ENCODE measurements around the gene ATP8B4.
"Not testable (repeated sequence)": the region's sequence is repeated elsewhere in the genome, so short reads cannot be mapped to it uniquely, and the experiment has no call there.

Gene ATP8B4

DNA sequence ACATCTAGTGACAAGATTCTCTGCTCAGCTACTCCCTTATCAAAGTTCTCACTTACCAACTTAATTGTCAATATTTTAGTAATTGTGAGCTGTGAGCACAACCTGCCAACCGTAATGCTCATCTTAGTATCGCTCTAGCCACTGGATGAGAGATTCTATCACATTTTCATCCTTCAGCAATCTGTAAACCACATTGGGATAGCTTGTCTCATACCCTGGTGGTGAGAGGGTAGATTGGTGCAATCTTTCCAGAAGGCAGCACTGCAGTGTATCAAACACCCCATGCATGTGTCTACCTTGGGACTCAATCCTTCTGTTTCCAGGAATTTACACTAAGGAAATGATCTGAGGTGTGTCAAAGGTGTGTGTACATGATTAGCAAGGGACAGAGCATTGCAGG lies 18.9 kb upstream of the ATP8B4 start:
- no peak for DNase-seq (ENCODE audit: low read depth)

GRCh38 chr15:50137330-50137761 lies 18.3 kb upstream of the ATP8B4 start:
- peak; percentile 94 for DNase-seq (ENCODE audit: low read depth)

- DNase-seq (ENCODE audit: low read depth): no peak
Measured at GRCh38 chr15:50135031-50135551, 16.1 kb upstream of the ATP8B4 start.

- peak; percentile 49 for DNase-seq (ENCODE audit: low read depth)
Measured at GRCh38 chr15:50134524-50135024, 15.5 kb upstream of the ATP8B4 start.

- not testable (repeated sequence) for DNase-seq (ENCODE audit: low read depth)
Measured at GRCh38 chr15:50132251-50132984, 13.4 kb upstream of the ATP8B4 start.

GRCh38 chr15:50131617-50132016 lies 12.6 kb upstream of the ATP8B4 start:
- no peak for DNase-seq (ENCODE audit: low read depth)

GRCh38 chr15:50128266-50128665 lies 9.2 kb upstream of the ATP8B4 start:
- no peak for DNase-seq (ENCODE audit: low read depth)

DNA sequence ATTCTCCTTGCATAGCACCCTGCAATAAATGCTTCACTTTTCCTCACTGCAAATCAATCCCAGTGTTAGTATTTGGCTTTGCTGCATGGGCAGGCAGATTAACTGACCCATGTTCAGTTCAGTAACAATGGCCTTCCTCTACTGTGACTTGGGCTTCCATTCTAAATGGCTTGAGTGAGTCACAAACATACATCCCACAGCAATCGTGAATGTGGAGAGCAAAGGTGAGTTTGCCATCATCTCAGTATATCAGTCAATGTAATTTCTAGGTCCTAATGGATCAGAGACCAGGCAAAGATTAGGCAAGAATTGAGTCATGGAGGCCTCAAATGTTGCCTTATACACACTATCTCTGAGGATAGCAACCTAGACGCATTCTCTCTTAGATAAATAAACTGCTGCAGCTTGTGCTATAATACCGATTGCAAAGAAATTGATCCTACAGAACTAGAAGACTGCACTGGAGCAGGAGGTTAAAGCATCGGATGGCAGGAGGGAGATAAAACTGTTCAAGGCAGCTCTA lies 8.3 kb upstream of the ATP8B4 start:
- DNase-seq (ENCODE audit: low read depth): no peak

- DNase-seq (ENCODE audit: low read depth): no peak
Measured at GRCh38 chr15:50126072-50126471, 7.0 kb upstream of the ATP8B4 start.

DNA sequence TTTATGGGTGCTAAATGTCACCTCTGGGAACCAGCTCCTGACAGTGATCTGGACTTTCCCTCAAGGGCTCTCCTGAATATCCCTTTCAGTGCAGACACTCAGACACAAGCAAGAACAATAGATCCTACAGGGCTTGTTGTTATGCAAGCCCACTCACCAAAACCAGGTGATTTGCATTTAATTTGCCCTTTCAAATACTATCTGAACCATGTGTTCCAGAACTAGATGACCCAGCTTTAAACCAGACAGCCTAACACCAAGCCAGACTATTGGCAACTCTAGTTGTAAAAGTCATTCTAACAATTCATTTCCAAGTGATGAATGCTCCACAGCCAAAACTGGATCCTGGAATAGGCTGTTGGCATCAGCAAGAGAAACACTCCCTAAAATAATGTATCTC lies 5.6 kb upstream of the ATP8B4 start:
- DNase-seq (ENCODE audit: low read depth): no peak

DNA sequence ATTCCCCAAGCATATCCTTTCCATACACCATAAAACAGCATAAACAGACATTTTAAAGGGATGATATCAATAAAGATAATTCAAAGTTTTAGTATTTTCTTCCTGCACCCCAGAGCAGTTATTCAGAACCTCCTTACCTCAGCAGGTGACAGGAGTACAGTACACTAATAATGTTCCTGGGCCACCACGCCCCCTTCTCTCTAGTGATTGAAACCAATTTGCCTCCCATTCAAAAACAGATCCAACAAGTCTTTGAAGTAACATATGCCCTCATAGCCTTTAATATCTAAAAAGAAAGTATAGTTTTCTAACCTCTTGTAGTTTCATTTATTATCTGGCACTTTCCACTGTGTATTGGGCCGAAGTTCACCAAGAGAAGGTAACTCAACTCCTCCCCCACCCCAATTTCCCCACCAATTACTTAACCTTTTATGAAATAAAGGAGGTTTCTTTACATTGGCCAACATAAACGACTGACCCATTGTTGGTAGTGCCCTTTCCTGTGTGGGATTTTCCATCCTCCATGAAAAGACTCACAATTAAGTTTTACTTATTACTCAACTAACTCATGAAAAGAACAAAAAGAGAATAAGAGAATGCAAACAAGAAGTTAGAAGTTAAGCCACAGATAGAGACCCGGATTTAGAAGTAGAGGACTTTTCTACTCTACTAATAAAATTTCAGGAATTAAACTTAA lies 5.0 kb upstream of the ATP8B4 start:
- no peak for DNase-seq (ENCODE audit: low read depth)

- DNase-seq (ENCODE audit: low read depth): no peak
Measured at GRCh38 chr15:50120729-50121128, 1.7 kb upstream of the ATP8B4 start.

DNA sequence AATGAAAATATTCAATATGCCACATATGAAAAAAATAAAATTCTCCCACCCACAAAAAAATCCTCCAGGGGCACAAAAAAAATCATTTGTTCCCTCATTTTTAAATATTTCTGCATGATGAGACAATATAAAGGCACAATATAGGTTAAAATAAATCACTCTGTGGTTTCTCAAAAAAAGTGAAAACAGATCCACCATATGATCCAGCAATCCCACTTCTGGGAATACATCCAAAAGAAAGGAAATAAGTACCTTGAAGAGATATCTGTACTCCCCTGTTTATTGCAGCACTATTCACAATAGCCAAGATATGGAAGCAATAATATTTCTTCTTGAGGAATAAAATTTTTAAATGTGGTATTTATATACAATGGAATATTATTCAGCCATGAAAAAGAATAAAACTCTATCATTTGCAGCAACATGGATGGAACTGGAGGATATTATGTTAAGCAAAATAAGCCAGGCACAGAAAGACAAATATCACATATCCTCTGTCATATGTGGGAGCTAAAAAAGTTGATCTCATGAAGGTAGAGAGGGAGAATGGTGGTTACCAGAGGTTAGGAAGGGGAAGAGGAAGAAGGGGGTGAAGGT lies 1.5 kb downstream of the ATP8B4 start:
- no peak for DNase-seq (ENCODE audit: low read depth)

GRCh38 chr15:50116477-50116876 lies 2.6 kb downstream of the ATP8B4 start:
- peak; percentile 39 for DNase-seq (ENCODE audit: low read depth)

DNA sequence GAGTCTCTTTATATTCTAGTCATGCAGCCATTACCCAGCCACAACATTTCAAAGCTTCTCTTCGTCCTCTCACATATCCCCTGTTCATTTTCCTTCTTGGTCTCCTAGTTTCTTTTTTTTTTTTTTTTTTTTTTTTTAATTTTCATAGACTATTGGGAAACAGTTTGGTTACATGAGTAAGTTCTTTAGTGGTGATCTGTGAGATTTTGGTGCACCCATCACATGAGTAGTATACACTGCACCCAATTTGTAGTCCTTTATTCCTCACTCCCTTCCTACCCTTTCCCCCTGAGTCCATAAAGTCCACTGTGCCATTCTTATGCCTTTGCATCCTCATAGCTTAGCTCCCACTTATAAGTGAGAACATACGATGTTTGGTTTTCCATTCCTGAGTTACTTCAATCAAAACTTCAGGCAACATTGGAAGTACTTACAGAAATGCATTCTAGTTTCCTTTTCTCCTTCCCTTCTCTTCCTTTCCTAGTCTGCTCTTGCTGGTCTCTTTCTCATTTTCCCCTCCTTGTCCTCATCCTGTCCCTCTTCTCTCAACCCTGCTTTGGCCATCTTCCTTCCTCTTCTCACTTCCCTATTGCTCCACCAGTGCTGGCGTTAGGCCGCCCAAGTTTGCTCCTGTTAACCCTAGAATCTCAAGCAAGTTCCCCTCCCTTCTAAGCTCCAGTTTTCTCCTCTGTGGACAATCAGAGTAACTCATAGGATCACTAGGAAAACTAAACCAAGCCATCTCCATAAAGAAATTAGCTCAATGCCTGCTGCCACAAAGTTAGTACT lies 4.8 kb downstream of the ATP8B4 start:
- DNase-seq (ENCODE audit: low read depth): no peak

DNA sequence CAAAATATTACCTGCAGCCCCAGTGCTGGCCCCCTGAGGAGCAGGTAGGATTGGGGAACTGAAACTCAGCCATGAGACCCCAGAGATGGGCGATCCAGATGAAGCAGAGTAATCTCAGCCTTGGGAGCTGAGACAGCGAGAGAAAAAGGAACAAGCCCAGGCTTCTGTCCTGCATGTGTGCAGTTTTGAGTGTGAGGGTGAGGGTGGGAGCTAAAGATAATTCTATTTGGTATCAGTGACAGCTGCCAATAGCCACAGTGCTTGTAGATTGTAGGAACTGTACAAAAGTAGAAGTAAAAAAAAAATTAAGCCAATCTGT lies 5.9 kb downstream of the ATP8B4 start:
- DNase-seq (ENCODE audit: low read depth): no peak

- no peak for DNase-seq (ENCODE audit: low read depth)
Measured at GRCh38 chr15:50112488-50113186, 6.4 kb downstream of the ATP8B4 start.

- no peak for DNase-seq (ENCODE audit: low read depth)
Measured at GRCh38 chr15:50110285-50110684, 8.7 kb downstream of the ATP8B4 start.

DNA sequence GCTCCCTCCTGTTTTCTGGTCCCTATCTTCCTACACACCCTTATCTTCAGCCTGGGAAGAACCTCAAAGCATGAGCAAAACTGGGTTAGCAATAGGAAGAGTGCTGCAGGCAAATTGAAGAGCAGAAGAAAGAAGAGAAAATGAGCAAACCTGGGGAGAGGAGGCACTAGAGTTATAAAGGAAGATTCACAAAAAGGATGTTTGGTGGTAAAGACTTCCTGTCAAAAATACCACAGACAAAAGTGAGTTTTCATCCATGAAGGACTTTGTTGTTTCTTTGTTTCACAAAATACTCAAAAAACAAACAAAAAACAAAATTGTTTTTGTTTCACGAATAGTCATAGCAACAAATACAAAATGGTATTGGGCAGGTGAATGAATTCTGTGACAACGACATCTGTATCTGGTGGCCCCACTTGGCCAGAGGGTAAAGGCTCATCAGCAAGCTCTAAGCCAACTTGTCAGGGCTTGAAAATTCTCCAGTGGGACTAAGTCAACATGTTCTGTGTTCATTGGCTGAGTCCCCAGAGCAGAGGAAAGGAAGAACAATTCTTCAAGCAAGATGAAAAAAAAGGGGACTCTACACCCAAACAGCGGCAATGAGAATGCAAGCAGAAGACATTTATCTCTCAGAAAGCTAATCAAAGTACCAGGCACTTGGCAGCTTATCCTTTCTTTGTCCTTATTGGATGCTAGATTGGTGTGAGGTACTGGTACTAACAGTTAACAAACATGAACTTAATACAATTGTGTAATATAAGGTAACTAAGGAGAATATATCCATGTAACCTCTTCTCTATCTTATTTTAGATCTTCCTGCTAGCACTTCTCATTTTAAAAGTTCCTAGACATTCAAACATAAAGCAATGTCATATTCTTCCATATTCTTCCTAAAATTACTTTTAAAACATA lies 9.7 kb downstream of the ATP8B4 start:
- DNase-seq (ENCODE audit: low read depth): no peak

DNA sequence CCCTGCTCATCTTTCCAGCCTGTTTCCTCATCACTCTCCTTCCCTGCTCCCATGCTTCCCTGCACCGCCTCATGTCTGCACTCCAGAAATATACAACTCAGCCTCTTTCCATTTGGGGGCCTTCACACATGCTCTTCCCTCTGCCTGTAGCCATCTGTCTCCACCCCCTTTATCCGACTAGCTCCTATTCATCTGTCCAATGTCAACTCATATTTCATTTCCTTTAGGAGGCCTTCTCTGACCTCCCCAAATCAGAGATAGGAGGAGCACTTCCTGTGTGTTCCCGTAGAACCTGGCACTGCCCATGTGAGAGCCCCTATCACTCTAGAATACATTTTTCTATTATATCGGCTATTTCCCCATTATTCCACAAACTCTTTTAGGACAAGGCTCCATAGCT lies 10.6 kb downstream of the ATP8B4 start:
- no peak for DNase-seq (ENCODE audit: low read depth)
